ENCODE results near the gene FCMR.
"Not testable (repeated sequence)": the region's sequence is repeated elsewhere in the genome, so short reads cannot be mapped to it uniquely, and the experiment has no call there.

FCMR gene

GRCh38 chr1:206949641-206950040 lies 27.9 kb upstream of the FCMR start:
- DNase-seq = no peak

GRCh38 chr1:206949208-206949607 lies 27.5 kb upstream of the FCMR start:
- no peak for DNase-seq

- DNase-seq = no peak
Observed at GRCh38 chr1:206947255-206947654, 25.5 kb upstream of the FCMR start.

- DNase-seq = no peak
Observed at GRCh38 chr1:206946261-206946660, 24.5 kb upstream of the FCMR start, which contains the start of gene PIGR. TSS of gene PIGR (minus strand) at chr1:206946466. CDS start at chr1:206940531, 5,935 bp downstream.

GRCh38 chr1:206945779-206946178 lies 24.0 kb upstream of the FCMR start:
- no peak for DNase-seq

GRCh38 chr1:206944703-206945102 lies 23.0 kb upstream of the FCMR start:
- DNase-seq = no peak

- DNase-seq = no peak
Observed at GRCh38 chr1:206941766-206942418, 20.2 kb upstream of the FCMR start.

- DNase-seq = no peak
Observed at GRCh38 chr1:206940588-206940936, 18.8 kb upstream of the FCMR start.

- DNase-seq = no peak
Observed at GRCh38 chr1:206939841-206940587, 18.3 kb upstream of the FCMR start.

- DNase-seq = no peak
Observed at GRCh38 chr1:206939131-206939530, 17.4 kb upstream of the FCMR start.

- DNase-seq = no peak
Observed at GRCh38 chr1:206937425-206937824, 15.7 kb upstream of the FCMR start.

GRCh38 chr1:206935491-206936067 lies 13.8 kb upstream of the FCMR start:
- peak; percentile 30 for DNase-seq

- no peak for DNase-seq
Observed at GRCh38 chr1:206933333-206933945, 11.7 kb upstream of the FCMR start.

GRCh38 chr1:206932177-206932576 lies 10.4 kb upstream of the FCMR start:
- no peak for DNase-seq

- DNase-seq = no peak
Observed at GRCh38 chr1:206931709-206932108, 10.0 kb upstream of the FCMR start.

- DNase-seq = no peak
Observed at GRCh38 chr1:206930210-206930798, 8.6 kb upstream of the FCMR start.

- no peak for DNase-seq
Observed at GRCh38 chr1:206929524-206929923, 7.8 kb upstream of the FCMR start.

- DNase-seq = no peak
Observed at GRCh38 chr1:206926286-206926685, 4.5 kb upstream of the FCMR start.

- no peak for DNase-seq
Observed at GRCh38 chr1:206925106-206925736, 3.5 kb upstream of the FCMR start.

- no peak for DNase-seq
Observed at GRCh38 chr1:206924592-206925105, 2.9 kb upstream of the FCMR start.

GRCh38 chr1:206923961-206924557 lies 2.3 kb upstream of the FCMR start:
- DNase-seq = not testable (repeated sequence)

Data from fibroblast of skin of back (primary cell).